NCI-H2029 (cell line): ENCODE results near the gene ARHGAP26.
"Not testable (repeated sequence)": the region's sequence is repeated elsewhere in the genome, so short reads cannot be mapped to it uniquely, and the experiment has no call there.

Source experiments
- DNase-seq: peaks from one replicate; lab custom pipeline; 2025; lab: John Stamatoyannopoulos, UW

Gene ARHGAP26

GRCh38 chr5:143186623-143187022, 416.4 kb downstream of the ARHGAP26 start:
- no peak for DNase-seq

- no peak for DNase-seq
These were observed 417.3 kb downstream of the ARHGAP26 start for GRCh38 chr5:143187495-143187894.

GRCh38 chr5:143188083-143188482, 417.9 kb downstream of the ARHGAP26 start:
- no peak for DNase-seq

DNA sequence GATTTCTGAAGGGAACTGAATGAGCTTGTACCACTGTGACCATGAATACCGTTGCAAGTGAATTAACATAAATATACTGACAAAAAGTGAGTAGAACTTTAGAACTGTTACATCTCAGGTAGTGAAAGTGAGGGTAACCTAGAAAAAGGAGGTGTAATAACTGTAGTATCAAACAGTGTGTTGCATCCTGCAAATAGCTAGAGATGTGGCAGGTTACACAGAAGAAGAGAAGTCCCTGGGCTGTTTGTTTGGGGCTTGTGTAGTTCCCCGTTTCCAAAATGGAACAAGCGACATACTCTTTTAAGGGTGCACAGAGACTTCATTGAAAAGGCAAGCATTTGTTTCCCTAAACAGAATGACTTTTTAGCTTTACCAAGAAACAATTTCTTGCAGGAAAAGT, 418.5 kb downstream of the ARHGAP26 start:
- no peak for DNase-seq

GRCh38 chr5:143190260-143190810, 420.2 kb downstream of the ARHGAP26 start:
- no peak for DNase-seq

DNA sequence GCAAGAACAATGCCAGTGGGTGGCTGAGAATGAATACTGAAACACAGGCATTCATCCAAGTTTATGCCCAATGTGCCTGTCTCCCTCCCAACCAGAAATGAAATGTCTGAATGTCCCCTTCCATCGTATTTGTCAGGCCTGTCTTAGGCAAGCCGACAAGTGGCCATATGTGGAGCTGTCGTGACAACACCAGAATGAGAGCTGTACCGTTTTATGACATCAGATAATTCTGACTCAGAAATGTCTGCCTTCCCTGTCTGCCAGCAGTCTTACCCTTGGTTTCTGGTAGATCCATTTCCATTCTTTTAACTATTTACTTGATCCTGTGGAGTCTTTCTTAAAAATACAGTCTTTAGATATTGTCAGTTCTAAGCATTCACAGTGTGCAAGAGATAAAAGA, 421.5 kb downstream of the ARHGAP26 start:
- DNase-seq = no peak

DNA sequence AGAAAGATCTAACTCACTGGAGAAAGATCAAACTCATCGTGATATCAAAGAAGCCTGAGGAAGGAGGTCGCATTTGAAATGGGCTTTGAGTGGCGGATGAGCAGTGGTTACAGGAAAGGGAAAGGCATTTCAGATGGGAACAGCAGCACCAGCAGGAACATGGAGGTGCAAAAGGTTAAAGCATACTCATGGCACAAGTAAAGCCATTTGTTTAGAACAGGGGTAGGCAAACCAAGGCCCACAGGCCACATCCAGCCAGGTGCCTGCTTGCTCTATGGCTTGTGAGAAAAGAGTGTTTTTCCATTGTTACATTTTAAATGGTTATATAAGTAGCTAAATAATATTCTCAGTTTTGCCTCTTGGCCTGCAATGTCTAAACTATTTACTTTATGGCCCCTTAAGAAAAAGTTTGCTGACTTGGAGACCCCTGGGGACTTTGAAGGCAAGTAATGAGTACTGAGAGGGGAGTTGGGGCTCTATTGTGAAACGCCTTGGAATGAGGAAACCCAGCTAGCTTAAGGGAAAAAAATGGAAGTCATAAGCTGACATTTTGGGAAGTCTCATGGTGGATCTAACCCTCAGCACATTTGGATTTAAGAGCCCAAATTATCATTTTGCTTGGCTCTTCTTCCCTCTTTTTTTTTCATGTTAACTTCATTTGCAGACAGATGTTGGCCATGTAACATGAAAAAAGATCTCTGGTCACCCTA, 422.2 kb downstream of the ARHGAP26 start:
- DNase-seq = no peak

DNA sequence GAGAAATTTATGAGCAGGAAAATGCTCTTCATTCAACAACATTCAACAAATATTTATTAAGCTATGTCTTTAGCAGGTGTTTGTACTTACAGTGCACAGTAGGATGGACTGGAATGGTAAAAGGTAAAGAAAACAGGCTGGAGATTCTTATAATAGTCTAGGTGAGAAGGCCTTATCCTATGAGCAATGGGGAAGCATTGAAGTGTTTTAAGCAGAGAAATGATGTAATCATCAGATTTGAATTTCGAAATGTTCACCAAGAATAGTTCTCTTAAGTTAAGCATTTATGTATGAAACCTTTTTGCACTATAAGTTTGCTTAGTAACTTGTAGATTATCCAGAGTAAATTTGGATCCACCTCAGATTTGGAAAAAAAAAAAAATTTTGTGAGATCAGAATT, 424.0 kb downstream of the ARHGAP26 start:
- DNase-seq = no peak

DNA sequence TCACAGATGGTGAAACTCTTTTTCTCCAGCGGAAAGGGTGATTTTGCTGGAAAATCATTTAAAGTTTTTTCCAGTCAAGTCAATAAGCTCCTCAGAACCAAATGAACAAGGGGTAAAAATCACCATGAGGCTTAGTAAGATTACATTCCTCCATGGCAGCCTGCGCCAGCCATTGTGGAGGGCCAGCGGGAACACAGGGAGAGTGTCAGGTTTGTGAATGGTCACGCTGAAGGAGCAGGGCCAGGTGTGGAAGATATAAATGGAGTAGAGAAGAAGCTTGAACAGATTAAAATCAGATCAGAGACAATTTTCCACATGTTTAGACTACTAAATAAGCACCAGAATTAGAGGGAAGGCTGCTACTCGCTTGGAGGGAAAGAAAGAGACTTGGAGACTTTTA, 424.5 kb downstream of the ARHGAP26 start:
- DNase-seq = no peak

- DNase-seq = no peak
These were observed 425.3 kb downstream of the ARHGAP26 start for GRCh38 chr5:143195491-143195890.

DNA sequence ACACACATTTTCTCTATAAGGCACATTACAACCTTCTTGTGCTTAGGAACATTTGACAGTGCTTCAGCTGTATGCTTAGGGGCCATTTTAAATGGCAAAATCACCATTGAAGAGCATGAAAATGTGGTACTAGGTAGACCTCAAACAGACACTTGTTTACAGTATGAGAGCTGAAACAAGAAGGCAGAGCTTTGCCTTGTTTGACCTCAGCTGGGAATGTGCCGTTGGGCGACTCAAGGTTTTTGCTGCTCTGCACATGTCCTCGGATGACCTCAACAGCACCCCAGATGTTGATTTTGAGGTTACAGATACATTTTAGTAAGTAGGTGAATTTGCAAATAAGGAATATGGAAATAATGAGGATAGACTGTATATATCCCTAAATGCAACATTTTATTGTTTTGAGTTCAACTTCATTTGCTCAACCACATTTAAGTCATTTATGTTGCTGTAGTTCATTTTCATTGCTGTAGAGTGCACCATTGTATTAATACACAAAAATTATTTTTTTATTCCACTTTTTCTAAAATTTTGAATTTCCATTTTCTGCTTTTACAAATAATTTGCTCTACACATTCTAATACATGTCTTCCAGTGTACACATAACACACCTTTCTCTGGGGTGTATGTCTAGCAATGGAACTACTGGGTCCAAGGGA, 426.6 kb downstream of the ARHGAP26 start:
- DNase-seq = no peak

DNA sequence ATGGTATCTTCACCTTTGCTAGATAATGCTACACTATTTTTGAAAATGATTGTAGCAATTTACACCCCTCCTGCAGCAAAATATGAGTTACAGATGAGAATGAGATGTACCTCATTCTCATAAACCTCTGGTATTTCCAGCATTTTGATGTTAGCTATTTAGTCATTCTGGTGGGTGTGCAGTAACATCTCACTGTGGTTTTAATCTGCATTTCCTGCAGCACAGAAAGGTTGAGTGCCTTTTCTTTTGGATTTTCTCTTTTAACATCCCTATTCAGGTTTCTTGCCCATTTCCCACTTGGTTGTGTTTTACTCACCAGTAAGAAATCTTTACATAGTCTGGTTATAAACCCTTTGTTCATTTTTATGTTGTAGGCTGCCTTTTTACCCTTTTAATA, 427.1 kb downstream of the ARHGAP26 start:
- DNase-seq = no peak

GRCh38 chr5:143198332-143198731, 428.2 kb downstream of the ARHGAP26 start:
- DNase-seq = no peak

DNA sequence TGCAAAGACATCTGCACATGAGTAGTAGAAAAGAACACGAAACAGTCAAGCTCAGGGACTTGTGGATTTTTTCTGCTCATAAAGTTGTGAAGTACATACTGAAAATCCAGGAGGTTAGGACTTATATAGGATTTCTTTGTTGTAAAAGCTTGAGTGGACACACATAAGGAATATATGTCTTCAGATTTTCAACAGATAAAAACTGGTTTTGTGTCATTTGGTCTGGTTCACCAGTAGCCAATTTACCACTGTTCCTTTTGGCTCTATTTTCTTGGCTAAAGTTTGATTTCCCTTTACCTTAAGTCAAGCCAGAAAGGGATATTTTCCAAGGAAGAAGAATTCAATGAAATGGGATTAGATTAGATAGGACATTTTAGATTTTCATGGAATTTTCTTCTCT, 429.0 kb downstream of the ARHGAP26 start:
- DNase-seq = no peak

- DNase-seq = no peak
These were observed 429.7 kb downstream of the ARHGAP26 start for GRCh38 chr5:143199843-143200242.

DNA sequence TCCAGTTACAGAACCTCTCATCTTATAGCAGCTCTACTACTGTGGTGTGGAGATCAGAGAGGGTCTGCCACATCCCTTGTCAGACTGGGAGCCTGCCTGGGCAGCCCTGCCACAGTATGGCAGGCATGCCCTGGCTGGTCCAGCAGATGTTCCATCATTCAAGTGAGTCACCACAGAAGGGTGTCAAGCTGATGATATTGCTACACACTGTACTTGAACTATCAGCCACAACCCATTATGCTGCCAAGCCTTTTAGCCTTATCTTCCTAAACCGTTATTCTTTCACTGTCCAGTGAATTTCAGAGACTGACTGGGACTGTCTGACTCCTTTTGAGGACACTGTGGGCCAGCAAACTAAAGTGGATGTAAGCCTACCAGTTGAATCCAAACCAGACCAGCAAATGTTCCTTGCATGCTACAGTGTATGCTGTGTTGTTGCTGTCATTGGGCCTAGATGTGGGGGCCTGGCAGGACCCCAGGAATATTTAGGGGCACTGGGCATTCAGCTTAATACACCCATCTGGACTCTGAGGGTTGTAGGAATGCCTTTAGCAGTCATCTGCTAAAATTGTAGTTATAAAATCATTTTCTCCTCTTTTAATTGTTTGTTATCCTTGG, 430.7 kb downstream of the ARHGAP26 start:
- DNase-seq = no peak

GRCh38 chr5:143201589-143201988, 431.4 kb downstream of the ARHGAP26 start:
- no peak for DNase-seq

DNA sequence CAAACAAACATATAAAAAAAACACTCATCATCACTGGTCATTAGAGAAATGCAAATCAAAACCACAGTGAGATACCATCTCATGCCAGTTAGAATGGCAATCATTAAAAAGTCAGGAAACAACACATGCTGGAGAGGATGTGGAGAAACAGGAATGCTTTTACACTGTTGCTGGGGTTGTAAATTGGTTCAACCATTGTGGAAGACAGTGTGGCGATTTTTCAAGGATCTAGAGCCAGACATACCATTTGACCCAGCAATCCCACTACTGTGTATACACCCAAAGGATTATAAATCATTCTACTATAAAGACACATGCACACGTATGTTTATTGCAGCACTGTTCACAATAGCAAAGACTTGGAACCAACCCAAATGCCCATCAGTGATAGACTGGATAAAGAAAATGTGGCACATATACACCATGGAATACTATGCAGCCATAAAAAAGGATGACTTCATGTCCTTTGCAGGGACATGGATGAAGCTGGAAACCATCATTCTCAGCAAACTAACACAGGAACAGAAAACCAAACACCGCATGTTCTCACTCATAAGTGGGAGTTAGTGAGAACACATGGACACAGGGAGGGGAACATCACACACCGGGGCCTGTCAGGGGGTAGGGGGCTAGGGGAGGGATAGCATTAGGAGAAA, 433.3 kb downstream of the ARHGAP26 start:
- not testable (repeated sequence) for DNase-seq

GRCh38 chr5:143204474-143205246, 434.5 kb downstream of the ARHGAP26 start:
- DNase-seq = no peak

DNA sequence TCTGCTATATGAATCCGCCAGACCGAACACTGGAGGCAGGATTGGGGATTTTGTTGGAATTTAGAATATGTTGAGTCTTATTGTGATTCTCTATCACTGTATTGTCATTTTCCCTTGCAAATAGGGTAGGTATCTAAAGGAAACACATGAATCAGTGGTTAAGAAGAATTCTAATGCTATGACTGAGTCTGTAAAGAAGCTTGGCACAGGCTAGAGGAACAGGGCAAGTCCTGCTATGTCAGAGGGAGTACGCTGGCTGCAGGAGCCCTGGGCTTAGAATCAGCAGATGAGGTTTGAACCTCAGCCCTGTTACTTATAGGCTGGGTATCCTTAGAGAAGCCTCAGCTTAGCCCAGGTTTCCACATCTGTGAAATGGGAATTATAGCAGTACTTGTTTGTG, 435.2 kb downstream of the ARHGAP26 start:
- DNase-seq = no peak

GRCh38 chr5:143205883-143206195, 435.7 kb downstream of the ARHGAP26 start:
- DNase-seq = no peak
